GM18861 (cell line): ENCODE measurements around the gene NUDT3.
"Not testable (repeated sequence)": the region's sequence is repeated elsewhere in the genome, so short reads cannot be mapped to it uniquely, and the experiment has no call there.

Source experiments
- ATAC-seq: cut with Tn5 transposase; IDR thresholded peaks from one replicate; pipeline ENCODE4 v1.9.1; 2021; ENCODE audit not compliant: unreplicated experiment

Gene NUDT3

DNA sequence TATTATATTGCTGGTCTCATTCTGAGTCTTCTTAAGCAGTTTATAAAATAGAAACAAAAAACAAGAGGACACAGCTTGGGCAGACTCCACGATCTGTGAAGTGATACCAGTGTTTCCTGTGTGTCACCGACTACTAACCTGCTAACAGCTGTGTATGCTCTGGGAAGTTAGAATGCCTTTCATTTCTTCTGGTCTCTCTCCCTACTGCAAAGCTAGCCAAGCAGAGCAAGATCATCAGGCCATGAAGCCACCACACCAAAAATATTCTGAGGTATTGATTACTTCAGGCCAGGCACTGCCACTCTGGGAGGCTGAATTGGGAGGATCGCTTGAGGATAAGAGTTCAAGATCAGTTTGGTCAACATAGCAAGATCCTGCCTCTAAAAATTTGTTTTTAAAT is 96.7 kb downstream of the NUDT3 start:
- peak; percentile 73 for ATAC-seq

GRCh38 chr6:34292954-34293353 is 99.5 kb downstream of the NUDT3 start:
- no peak for ATAC-seq

GRCh38 chr6:34289137-34289536 is 103.3 kb downstream of the NUDT3 start:
- no peak for ATAC-seq

DNA sequence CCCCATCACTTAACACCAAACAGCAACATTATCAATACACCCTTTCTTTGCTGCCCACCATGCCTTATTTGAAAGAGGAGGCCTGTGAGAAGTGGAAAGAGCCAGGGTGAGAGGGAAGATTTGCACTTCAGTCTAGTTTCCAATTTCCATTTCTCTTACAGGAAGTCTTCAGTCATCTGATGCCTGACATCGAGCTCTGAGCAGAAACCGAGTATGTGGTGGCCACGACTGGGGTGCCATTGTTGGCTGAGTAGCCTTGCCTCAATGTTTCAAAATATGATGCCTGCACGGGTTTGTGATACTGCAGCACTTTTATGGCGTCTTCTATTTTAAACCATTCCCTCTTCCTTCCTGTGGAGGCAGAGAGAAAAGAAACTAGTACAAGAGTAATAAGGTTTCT is 103.9 kb downstream of the NUDT3 start:
- no peak for ATAC-seq

DNA sequence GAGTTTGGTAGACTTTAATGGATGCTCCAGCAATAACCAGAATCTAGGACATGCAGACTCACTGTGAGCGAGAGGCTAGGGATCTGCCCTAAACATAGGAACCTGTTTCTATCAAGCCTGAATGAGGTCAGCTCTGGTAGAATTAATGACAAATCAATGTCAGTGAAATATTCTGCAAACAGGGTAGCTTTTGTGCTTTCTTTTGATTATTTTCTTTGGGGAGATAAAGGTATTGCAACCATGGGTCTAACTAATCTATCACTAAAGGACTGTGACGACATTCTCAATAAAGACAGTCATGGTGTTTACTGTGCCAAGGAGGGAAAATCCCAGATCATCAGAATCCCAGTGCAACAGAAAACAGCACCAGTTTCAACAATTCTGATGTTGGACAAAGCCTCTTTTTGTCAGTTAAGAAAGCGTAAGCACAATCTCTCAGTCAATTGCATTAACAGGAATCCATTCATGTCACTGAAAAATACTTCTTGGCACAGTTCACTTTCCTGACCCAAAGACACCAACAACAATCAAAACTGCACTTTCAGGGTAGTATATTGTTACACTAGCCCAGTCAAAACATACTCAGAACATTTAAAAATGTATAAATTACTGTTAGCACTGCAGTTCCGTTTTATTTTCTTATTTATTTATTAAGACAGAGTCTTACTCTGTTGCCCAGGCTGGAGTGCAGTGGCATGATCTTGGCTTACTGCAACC is 106.9 kb downstream of the NUDT3 start:
- ATAC-seq, result no peak

- no peak for ATAC-seq
These were observed 107.7 kb downstream of the NUDT3 start for GRCh38 chr6:34284563-34285447.

- no peak for ATAC-seq
These were observed 110.7 kb downstream of the NUDT3 start for GRCh38 chr6:34281702-34282334.

GRCh38 chr6:34280216-34280615 is 112.3 kb downstream of the NUDT3 start:
- no peak for ATAC-seq

GRCh38 chr6:34278833-34279232 is 113.6 kb downstream of the NUDT3 start:
- no peak for ATAC-seq

DNA sequence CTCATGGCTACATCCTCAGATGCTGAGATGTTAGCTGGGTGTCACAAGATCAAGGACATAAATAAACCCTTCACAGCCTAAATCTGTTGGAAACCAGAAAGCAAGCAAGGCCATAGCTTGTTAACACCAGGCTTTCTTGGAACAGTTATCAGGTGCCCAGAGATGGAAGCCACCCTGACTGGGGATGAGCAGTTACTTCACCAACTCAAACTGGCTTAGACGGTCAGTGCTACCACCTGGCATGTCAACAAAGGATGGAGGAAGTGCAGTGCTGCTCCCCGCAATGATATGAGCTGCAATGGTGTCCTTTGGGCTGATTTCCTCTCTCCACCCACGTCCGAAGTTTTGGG is 114.7 kb downstream of the NUDT3 start:
- no peak for ATAC-seq

DNA sequence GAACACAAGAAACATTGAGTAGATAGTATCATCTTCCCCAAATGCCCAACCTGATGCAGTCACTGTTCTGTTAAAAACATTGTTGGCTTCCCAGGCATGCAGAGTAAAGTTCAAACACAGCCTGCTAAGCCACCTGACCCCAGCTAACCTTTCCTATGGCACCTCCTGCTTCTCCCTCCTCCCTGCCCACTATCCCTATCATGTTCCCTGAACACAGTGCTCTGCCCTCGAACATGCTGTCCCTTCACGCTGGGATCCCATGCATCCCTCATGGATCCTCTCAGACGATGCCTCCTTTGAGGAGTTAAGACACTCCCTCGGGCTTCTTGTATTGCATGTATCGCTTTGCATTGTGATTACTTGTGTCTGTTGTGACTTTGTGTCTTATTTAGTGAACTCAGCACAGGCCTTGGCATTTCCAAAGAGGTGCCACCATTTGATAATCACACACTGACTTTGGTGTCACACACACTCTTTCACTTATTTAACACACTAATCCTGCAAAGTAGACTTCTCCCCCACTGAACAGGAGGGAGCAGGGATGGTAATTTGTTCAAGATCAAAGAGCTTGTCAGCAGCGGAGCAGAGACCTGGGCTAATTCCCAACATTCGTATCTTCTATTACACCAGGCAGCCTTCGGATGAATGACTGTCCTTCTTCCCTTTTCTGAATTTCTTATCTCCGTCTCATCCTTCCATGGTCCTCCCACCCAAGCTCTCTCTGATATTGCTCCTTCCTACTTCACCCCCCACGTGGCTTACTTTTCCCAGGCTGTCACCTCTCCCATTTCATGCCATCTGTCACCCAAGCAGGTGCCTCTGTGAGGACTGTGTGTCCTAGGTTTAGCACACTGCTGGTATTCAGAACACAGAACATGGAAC is 115.3 kb downstream of the NUDT3 start:
- no peak for ATAC-seq

GRCh38 chr6:34276191-34276590 is 116.3 kb downstream of the NUDT3 start:
- ATAC-seq, result no peak

DNA sequence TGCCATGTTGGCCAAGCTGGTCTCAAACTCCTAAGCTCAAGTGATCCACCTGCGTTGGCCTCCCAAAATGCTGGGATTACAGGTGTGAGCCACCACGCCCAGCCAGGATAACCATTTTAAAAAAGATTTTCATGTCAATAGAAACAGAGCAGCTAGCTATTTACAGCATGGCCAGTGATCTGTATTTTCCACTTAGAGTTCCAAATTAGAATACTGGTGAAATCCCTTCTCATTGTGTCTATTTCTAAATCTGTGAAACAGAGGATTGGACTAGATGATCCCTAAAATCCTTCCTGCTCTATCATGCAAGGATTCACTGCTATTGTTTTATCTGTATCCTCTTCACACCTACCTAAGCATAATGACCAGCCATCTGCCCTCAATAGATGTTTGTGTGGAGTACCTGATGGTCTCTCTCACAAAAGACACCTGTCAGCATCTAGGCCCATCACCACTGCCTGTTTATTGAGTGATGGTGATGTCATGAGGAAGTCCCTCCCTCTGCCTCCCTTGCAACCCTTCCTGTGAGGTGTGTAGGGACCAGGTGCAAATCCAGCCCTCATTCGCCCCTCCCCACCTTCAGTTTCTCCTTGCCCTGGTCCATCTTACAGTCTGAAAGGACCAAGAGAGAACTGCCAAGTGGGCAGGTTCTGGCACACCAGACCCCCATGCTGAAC is 117.2 kb downstream of the NUDT3 start:
- ATAC-seq, result no peak

- ATAC-seq, result no peak
These were observed 118.3 kb downstream of the NUDT3 start for GRCh38 chr6:34274129-34274528.

- ATAC-seq, result no peak
These were observed 119.1 kb downstream of the NUDT3 start for GRCh38 chr6:34273242-34273805.

- no peak for ATAC-seq
These were observed 120.2 kb downstream of the NUDT3 start for GRCh38 chr6:34272013-34272926.

GRCh38 chr6:34269658-34270341 is 122.7 kb downstream of the NUDT3 start:
- not testable (repeated sequence) for ATAC-seq

GRCh38 chr6:34269132-34269531 is 123.3 kb downstream of the NUDT3 start:
- ATAC-seq, result not testable (repeated sequence)
